Skeletal muscle satellite cell (primary cell): ENCODE results near the gene DCTPP1.

Experiments used
- H3K27me3 ChIP-seq: 2 replicates; pipeline ENCODE4 v1.7.0; 2013; ENCODE audit warnings: low read length; ENCODE audit not compliant: control insufficient read depth, insufficient read depth
- H3K36me3 ChIP-seq: 2 replicates; pipeline ENCODE4 v1.7.0; 2013; ENCODE audit warnings: mild to moderate bottlenecking, control low read depth, low read length; ENCODE audit not compliant: insufficient read depth
- H3K4me1 ChIP-seq: 2 replicates; pipeline ENCODE4 v1.7.0; 2013; ENCODE audit warnings: low read length; ENCODE audit not compliant: control insufficient read depth, insufficient read depth
- H3K4me2 ChIP-seq: 2 replicates; pipeline ENCODE4 v1.7.0; 2013; ENCODE audit warnings: mild to moderate bottlenecking, low read length
- H3K4me3 ChIP-seq: 2 replicates; pipeline ENCODE4 v1.7.0; 2013; ENCODE audit warnings: low read length
- H3K9ac ChIP-seq: 2 replicates; pipeline ENCODE4 v1.7.0; 2013; ENCODE audit warnings: mild to moderate bottlenecking, low read depth, low read length, moderate library complexity
- H3K9me3 ChIP-seq: replicated peaks from 2 replicates; pipeline ENCODE4 v1.7.0; 2013; ENCODE audit warnings: mild to moderate bottlenecking, control low read depth, low read length

DCTPP1 gene

DNA sequence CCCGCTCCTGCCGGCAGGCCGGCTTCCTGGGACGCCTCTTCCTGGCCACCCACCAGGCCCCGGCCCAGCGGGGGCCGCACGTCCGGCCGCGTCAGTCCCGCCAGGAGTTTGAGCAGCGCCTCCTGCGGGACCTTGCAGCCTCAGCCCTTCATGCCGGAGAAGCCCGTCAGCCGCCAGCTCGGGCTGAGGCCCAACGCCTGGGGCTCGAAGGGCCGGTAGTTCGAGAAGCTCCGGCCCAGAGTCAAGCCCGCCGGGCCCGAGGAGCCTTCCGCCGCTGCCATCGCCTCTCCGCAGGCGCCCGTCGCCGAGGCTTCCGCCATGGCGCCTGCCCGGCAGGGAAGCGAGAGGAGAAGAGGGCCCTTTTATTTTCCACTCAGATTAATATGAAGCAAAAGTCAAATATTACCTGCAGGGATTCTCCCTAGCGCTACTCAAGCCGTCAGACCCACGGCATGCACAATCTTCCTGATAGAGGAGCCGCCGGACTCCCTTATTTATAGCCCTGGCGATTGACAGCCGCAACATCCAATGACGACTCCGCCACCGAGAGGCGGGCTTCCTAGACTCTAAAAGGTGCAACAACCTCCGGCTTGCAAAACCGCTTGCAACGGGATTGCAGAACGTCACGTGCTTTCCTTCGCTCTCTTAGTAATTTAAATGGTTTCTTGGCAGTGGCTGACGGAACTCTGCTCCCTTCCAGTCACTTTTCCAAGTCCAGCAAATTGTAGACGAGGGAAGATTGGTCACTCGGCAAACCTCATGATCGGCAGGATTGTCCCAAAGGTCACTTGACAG is 15.8 kb upstream of the DCTPP1 start, which contains the start of gene SEPHS2:
TSS of gene SEPHS2 (minus strand) at position 467 of the 795 bp plus-strand sequence. CDS start at position 320, 147 bp downstream.
- Histone ChIP-seq H3K4me2 (peak within 1 kb of the TSS; percentile 90), H3K9me3 (no peaks in the 10 kb centered on the region), H3K9ac (peak within 1 kb of the TSS; percentile 96), H3K36me3 (peaks cover 16% of the 10 kb centered on the region), H3K4me3 (peak within 1 kb of the TSS; percentile 81), H3K4me1 (peaks cover 15% of the 10 kb centered on the region), H3K27me3 (no peaks in the 10 kb centered on the region)

DNA sequence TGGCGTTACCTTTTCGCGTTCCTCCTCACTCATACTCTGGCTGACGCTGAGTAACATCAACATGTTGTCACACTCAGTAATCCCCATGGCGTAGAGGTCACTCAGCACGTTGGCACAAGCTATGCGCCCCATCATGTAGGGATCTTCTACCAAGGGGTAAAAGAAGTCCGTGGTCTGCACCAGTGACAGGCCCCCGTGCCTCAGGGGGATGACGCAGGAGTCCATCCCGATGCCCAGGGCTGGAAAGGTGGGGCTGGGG is 15.2 kb upstream of the DCTPP1 start:
- peak overlapping the region; percentile 81 for H3K4me3 ChIP-seq

DNA sequence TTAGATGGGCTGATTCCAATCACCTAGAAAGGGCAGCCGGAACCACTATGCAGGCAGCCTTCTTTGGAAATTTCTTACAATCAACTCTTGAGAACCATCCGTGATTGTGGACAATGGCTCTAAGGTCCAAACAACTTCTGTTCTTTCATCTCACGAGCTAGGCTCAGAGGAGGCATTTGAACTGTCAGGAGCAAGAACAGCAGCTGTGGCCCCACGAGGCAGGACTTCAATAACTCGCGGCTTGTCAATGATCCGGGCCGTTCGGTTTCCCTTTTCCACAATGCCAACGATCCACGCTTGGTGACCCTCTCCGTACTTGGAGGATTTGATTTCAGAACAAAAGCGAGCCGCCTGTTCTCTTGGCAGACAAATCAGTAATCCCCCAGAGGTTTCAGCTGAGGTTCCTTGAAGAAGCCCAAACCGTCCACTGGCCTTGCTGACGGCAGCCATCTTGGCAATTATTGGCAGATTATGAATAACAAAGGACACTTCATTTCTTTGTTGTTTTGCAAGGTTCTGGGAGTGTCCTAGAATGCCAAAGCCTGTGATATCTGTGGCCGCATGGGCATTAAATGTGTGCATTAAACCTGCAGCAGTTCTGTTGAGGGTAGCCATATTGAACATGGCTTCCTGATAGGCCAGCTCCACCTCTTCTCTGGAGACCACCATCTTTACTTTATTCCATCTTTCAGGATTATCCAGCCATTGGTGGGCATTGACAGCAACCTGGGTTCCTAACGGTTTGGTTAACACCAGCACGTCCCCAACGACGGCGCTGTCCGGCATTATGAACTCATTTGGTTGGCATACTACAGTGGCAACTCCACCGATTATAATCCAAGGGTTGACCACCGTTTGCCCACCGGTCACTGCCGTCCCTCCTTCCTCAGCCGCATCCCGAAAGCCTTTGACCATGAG is 14.7 kb upstream of the DCTPP1 start:
- Histone ChIP-seq H3K27me3 (no peaks in the 10 kb centered on the region), H3K36me3 (peaks cover 16% of the 10 kb centered on the region), H3K9ac (peak overlapping the region; percentile 96), H3K4me2 (peak overlapping the region; percentile 90), H3K4me3 (peak overlapping the region; percentile 81), H3K4me1 (peaks cover 15% of the 10 kb centered on the region), H3K9me3 (no peaks in the 10 kb centered on the region)

More for the DNA sequence above, 15.2 kb upstream of the DCTPP1 start:
- Histone ChIP-seq H3K4me2 (peak overlapping the region; percentile 90), H3K4me1 (peaks cover 15% of the 10 kb centered on the region), H3K9me3 (no peaks in the 10 kb centered on the region), H3K36me3 (peaks cover 16% of the 10 kb centered on the region), H3K27me3 (no peaks in the 10 kb centered on the region), H3K9ac (peak overlapping the region; percentile 96)

DNA sequence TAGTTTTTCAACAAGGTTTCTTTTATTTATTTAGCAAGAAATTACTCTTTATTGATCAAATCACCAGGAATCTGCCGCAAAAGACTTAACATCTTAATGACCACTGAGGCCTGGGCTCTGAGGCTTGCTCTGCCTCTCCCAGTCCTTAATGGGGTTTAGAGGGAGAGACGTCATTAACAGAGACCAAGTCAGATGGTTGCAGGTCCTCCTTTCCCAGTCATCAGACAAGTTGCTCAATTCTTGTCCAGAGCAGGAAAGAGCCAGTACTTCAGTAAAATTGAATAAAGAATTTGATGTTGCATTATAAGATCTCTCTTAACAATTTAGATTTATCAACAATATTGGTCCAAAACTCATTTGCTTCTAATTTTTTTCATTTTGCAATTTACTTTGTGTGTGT is 13.8 kb upstream of the DCTPP1 start:
- Histone ChIP-seq H3K4me2 (no peak overlapping the region), H3K9ac (no peak overlapping the region), H3K4me3 (no peak overlapping the region), H3K4me1 (peaks cover 15% of the 10 kb centered on the region), H3K36me3 (peaks cover 16% of the 10 kb centered on the region), H3K27me3 (no peaks in the 10 kb centered on the region), H3K9me3 (no peaks in the 10 kb centered on the region)

DNA sequence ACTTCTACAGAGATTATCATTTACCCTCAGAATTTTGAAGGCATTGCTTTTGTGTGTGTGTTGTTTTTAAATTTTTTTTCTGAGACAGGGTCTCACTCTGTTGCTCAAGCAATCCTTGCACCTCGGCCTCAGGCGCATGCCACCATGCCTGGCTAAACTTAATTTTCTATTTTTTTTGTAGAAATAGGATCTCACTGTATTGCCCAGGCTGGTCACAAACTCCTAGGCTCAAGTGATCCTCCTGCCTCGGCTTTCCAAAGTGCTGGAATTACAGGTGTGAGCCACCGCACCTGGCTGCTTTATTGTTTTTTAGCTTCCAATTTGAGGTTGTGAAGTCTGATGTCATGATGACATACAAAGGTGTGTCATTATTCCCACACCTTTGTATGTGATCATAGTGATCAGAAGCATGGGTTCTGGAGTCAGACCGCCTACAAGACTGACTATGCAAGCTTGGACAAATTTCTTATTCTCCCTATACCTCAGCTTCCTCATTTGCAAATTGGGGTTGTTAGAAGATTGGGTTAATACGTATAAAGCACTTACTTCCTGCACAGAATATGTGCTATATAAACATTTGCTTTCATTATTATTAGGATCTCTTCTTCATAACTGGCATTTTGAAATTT is 10.0 kb upstream of the DCTPP1 start:
- Histone ChIP-seq H3K4me3 (no peak overlapping the region), H3K9ac (no peak overlapping the region), H3K4me2 (no peak overlapping the region), H3K36me3 (peaks cover 16% of the 10 kb centered on the region), H3K9me3 (no peaks in the 10 kb centered on the region), H3K4me1 (peaks cover 7% of the 10 kb centered on the region), H3K27me3 (peaks cover 8% of the 10 kb centered on the region)

DNA sequence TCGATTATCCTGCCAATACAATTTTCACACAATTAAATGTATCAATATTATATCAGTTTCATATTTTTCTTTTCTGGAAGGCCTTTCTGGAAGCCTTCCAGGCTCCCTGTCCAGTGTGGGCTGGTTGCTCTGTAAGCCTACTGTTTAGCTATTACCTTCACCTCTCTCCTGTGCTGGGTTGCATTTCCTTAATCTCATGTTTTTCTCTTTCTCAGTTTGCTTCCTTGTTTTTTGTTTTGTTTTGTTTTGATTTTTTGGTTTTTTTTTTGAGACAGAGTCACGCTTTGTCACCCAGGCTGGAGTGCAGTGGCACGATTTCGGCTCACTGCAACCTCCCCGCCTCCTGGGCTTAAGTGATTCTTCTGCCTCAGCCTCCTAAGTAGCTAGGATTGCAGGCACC is 9.0 kb upstream of the DCTPP1 start:
- no peak overlapping the region for H3K4me3 ChIP-seq
- peaks cover 7% of the 10 kb centered on the region for H3K36me3 ChIP-seq
- no peak overlapping the region for H3K9ac ChIP-seq
- no peak overlapping the region for H3K4me2 ChIP-seq
- H3K4me1 ChIP-seq = no peaks in the 10 kb centered on the region
- H3K27me3 ChIP-seq = peaks cover 9% of the 10 kb centered on the region
- no peaks in the 10 kb centered on the region for H3K9me3 ChIP-seq

DNA sequence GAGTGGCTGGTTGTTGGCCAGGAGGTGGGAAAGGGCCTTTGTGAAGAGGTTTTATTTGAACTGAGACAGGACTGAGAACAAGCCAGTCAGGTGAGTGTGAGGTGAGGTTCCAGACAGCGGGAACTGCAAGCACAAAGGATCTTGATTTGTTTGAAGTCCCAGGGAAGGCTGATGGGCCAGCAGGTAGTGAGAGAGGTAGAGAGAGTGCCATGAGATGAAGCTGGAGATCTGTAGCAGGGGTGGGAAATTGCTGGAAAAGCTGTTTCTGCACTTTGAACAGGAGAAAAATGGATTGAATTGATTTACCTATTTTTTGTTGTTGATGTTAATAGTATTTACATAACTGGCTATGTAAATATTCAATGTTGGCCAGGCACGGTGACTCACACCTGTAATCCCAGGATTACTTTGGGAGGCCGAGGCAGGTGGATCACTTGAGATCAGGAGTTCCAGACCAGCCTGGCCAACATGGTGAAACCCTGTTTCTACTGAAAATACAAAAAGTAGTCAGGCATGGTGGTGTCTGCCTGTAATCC is 7.7 kb upstream of the DCTPP1 start:
- no peak overlapping the region for H3K4me2 ChIP-seq
- H3K4me3 ChIP-seq = no peak overlapping the region
- peaks cover 9% of the 10 kb centered on the region for H3K27me3 ChIP-seq

DNA sequence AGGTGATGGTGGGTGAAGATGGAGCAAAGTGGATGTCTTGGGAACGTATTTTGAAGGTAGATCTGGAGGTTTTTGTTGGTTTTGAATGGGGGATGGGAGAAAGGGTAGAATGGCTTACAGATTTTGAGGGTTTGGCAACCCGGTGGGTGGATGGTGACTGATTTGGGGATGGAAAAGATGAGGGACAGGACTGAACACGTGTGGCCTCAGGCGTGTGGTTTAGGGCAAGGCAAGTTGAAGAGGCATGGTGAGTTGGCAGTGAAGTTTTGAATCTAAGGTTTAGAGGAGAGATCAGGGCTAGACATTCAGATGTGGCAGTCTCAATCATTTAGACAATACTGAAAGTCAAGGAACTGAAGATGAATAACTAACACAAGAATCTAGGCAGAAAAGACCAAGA is 5.0 kb upstream of the DCTPP1 start:
- no peak overlapping the region for H3K9ac ChIP-seq
- no peak overlapping the region for H3K4me2 ChIP-seq
- H3K4me3 ChIP-seq = no peak overlapping the region
- H3K9me3 ChIP-seq = no peaks in the 10 kb centered on the region
- H3K36me3 ChIP-seq = no peaks in the 10 kb centered on the region
- peaks cover 6% of the 10 kb centered on the region for H3K4me1 ChIP-seq
- peaks cover 9% of the 10 kb centered on the region for H3K27me3 ChIP-seq

More for the DNA sequence above, 7.7 kb upstream of the DCTPP1 start:
- Histone ChIP-seq H3K36me3 (no peaks in the 10 kb centered on the region), H3K9me3 (no peaks in the 10 kb centered on the region), H3K4me1 (no peaks in the 10 kb centered on the region), H3K9ac (no peak overlapping the region)

DNA sequence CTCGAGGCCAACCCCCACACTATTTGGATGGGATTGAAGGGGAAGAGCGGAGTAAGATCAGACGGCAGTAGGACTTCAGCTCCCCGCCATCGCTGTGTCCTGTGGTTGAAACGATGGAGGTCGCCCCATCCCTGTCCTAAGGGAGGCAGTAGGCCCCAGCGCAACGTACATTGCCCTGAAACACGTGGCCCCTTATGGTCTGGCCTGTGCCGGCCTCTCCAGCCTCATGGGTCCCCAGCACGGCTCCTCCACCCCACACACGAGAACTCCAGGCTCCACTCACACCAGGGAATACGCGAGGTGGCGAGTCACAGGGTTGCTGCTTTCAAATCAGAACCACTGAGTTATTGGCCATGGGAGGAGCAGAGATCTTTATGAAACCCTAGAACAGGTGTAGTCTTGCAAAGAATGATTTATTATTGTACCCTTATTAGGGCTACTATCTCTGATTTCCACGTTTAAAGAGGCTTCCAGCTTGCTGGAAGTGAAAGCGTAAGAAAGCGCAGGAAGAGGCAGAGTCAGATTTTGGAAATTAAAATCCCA is 669 bp upstream of the DCTPP1 start:
- Histone ChIP-seq H3K9me3 (no peaks in the 10 kb centered on the region), H3K36me3 (peaks cover 4% of the 10 kb centered on the region), H3K4me2 (peak overlapping the region; percentile 94), H3K9ac (peak overlapping the region; percentile 47), H3K4me1 (peaks cover 15% of the 10 kb centered on the region), H3K4me3 (peak overlapping the region; percentile 85), H3K27me3 (peaks cover 4% of the 10 kb centered on the region)

DNA sequence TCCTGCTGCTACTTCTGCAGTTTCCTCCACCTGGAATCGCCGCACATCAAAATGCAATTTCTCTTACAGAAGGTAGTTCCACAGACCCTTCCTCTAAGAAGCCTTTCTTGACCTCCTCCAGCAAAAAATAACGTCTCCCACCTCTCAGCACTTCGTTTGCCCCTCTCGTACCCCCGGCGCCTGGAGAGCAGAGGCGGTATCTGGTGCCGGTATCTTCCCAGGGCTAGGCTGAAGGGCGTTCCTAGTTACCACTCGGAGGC is 482 bp downstream of the DCTPP1 start:
- Histone ChIP-seq H3K36me3 (peaks cover 4% of the 10 kb centered on the region), H3K9ac (peak overlapping the region; percentile 72), H3K27me3 (no peaks in the 10 kb centered on the region), H3K4me1 (peaks cover 15% of the 10 kb centered on the region), H3K4me2 (peak overlapping the region; percentile 94), H3K4me3 (peak overlapping the region; percentile 85), H3K9me3 (no peaks in the 10 kb centered on the region)

DNA sequence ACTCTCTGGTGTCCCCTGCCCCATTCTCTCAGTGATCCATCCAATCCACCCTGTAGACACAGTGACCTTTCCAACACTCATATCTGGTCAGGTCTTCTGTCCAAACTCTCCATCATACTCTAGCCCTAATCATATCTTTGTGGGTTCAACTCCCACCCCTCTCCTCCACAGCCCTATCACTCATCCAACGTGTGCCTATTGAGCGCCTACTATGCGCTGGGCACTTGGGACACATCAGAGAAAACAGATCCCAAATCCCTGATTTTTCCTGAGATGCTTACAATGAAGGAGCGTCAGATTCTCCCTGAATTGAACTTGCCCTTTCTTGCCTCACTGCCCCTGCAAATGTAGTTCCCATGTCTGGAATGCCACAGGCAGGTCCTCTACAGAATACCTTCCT is 1.8 kb downstream of the DCTPP1 start:
- Histone ChIP-seq H3K9ac (no peak overlapping the region), H3K4me1 (peaks cover 15% of the 10 kb centered on the region), H3K4me2 (no peak overlapping the region), H3K27me3 (no peaks in the 10 kb centered on the region), H3K36me3 (peaks cover 15% of the 10 kb centered on the region), H3K9me3 (no peaks in the 10 kb centered on the region), H3K4me3 (no peak overlapping the region)
